Measurements from ENCODE around the gene ARID3C.

ARID3C gene

GRCh38 chr9:34637356-34638137 is 8.7 kb upstream of the ARID3C start, which contains the start of gene SIGMAR1 (continued):
- TF ChIP-seq ZNF354C (tag by site-specific recombination; IDR thresholded peaks at IDR 0.05; ENCODE audit: borderline replicate concordance, low read depth) = no peak
- TF ChIP-seq GLIS1 (tag by site-specific recombination; IDR thresholded peaks at IDR 0.05) = peak; percentile 33; the same call in 1 of the 2 replicates
- TF ChIP-seq TCF7L2 (IDR thresholded peaks at IDR 0.05; ENCODE audit: borderline replicate concordance, low read depth, low read length) = no peak
- peak; percentile 91 for TF ChIP-seq ZNF37A (tag by site-specific recombination; IDR thresholded peaks at IDR 0.05)
- 0 out of 2 replicates have a peak, but pooled peaks have one; percentile 25 for TF ChIP-seq ZBTB6 (tag by site-specific recombination; IDR thresholded peaks at IDR 0.05)
- TF ChIP-seq ZFHX2 (tag by site-specific recombination; conservative IDR thresholded peaks at IDR 0.05) = peak; percentile 95
- TF ChIP-seq ZNF623 (tag by site-specific recombination; IDR thresholded peaks at IDR 0.05) = no peak
- no peak for TF ChIP-seq ZFP37 (tag by site-specific recombination; IDR thresholded peaks at IDR 0.05)
- TF ChIP-seq ZNF157 (tag by site-specific recombination; IDR thresholded peaks at IDR 0.05) = no peak
- peak; percentile 95 for TF ChIP-seq KLF9 (tag by site-specific recombination; IDR thresholded peaks at IDR 0.05; ENCODE audit: low read depth)
- peak; percentile 53; the same call in 1 of the 2 replicates for TF ChIP-seq ZIC2 (tag by site-specific recombination; IDR thresholded peaks at IDR 0.05)
- peak; percentile 40; the same call in 1 of the 2 replicates for TF ChIP-seq ZNF600 (tag by site-specific recombination; IDR thresholded peaks at IDR 0.05)
- TF ChIP-seq ZNF280C (tag by site-specific recombination; IDR thresholded peaks at IDR 0.05) = no peak
- peak; percentile 88 for TF ChIP-seq HIC1 (tag by site-specific recombination; IDR thresholded peaks at IDR 0.05)
- peak; percentile 62; the same call in 1 of the 2 replicates for TF ChIP-seq ZNF76 (tag by site-specific recombination; IDR thresholded peaks at IDR 0.05; ENCODE audit: borderline replicate concordance, low read depth)
- no peak for TF ChIP-seq ZNF473 (tag by site-specific recombination; IDR thresholded peaks at IDR 0.05)
- TF ChIP-seq BCL6B (tag by site-specific recombination; IDR thresholded peaks at IDR 0.05) = no peak
- 0 out of 2 replicates have a peak, but pooled peaks have one; percentile 61 for TF ChIP-seq ZBTB7A (tag by site-specific recombination; IDR thresholded peaks at IDR 0.05; ENCODE audit: low read depth)
- no peak for TF ChIP-seq ZNF510 (tag by site-specific recombination; IDR thresholded peaks at IDR 0.05; ENCODE audit: insufficient replicate concordance)
- TF ChIP-seq ZNF366 (tag by site-specific recombination; conservative IDR thresholded peaks at IDR 0.05) = no peak
- TF ChIP-seq PATZ1 (tag by site-specific recombination; IDR thresholded peaks at IDR 0.05) = peak; percentile 80
- peak; percentile 63; the same call in 1 of the 2 replicates for TF ChIP-seq ZNF692 (tag by site-specific recombination; IDR thresholded peaks at IDR 0.05)
- peak; percentile 82 for TF ChIP-seq ZNF335 (tag by site-specific recombination; conservative IDR thresholded peaks at IDR 0.05)
- TF ChIP-seq ZBTB8A (tag by site-specific recombination; IDR thresholded peaks at IDR 0.05) = peak; percentile 58
- no peak for TF ChIP-seq ELK4 (IDR thresholded peaks at IDR 0.05; ENCODE audit: borderline replicate concordance, low read depth, low read length)
